NCI-H2171 (cell line): ENCODE results near the gene ANK3.

Experiments used
- DNase-seq: peaks from one replicate; lab custom pipeline; 2025; lab: John Stamatoyannopoulos, UW

The ANK3 gene

DNA sequence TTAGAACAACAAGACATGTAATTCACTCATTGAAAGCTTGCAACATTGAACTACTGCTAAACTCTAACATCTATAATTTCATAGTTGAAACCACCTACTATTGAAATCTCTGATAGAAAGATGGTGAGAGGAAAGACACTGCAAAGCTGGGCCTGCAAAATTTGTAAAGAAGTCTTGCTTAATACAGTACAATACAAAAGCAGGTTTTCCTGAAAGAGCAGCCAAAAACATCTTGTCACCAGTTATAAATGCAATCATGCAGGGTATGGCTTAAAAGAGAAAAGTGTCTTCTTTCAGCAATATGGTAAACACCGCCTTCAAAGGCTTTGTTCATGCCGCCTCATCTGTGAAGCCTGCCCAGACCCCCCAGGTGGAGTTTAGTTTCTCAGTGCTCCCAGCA, 109.2 kb downstream of the ANK3 start:
- no peak for DNase-seq

DNA sequence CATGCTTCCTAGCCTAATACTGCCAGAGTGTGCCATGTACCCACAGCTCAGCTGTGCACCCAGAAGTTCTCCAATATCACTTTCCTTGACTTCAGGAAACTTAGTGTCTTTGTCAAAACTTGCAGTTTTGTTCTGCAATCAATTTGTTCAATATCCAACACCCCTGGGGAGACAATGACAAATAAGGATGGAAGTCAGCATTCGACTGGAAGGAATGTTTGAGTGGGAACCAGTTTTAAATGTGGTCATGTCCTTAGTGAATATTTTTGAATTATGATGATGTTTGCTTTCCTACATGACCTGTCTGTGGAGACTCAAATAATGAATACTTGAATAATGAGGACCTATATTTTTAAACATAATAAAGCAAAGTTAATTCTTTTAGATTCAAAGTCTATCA, 112.0 kb downstream of the ANK3 start:
- DNase-seq: no peak

- no peak for DNase-seq
Measured at GRCh38 chr10:60276232-60276631, 113.4 kb downstream of the ANK3 start.

DNA sequence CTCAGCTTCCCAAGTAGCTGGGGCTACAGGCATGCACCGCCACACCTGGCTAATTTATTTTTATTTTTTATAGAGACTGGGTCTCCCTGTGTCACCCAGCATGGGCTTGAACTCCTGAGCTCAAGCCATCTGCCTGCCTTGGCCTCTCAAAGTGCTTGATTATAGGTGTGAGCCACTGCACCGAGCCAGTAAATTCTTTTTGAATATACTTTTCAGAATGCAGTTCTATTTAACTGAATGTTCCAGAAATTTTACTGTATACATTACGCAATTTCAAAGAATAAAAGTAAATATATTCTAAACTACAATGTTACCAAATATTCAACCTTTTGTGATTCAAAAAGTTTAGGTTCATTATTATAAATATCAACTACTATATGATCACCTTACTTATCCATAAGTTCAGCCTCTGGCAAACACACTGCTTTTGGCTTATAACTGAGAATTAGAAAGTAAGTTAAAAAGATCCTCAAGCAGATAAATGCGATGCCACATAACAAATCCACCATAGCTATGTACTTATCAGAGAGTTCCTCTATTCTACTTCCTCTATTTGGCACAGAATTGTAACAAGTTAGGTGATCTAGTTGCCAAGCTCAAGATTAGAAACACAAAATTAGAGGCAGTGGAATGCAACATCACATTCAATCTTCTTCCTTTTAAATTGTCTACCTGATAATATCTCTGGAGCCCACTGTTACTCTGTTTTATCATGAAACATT, 118.2 kb downstream of the ANK3 start:
- DNase-seq: no peak

GRCh38 chr10:60270426-60270825, 119.2 kb downstream of the ANK3 start:
- no peak for DNase-seq

- no peak for DNase-seq
Measured at GRCh38 chr10:60267802-60268201, 121.9 kb downstream of the ANK3 start.

GRCh38 chr10:60266513-60266912, 123.2 kb downstream of the ANK3 start:
- no peak for DNase-seq

DNA sequence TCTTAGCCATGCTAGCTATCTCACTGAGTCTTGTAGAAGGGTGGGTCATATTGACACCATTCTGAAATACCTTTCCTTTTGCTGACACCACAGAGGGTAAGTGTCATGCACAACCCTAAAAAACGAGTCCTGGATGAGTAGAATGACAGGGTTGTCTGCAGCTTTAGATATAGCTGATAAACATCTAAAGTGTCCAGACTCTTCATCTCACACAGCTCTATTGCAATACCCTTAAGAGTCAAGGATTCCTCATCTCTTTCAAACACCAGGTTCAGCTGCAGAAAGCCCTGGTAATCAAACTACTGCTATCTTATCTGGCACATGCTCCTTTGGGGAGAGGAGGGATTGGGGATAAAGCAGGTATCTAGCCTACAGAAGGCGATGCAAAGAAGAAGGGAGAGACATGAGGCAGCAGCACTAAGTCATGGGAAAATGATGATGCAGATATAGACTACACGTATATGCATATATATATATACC, 127.0 kb downstream of the ANK3 start:
- DNase-seq: no peak

GRCh38 chr10:60260321-60260720, 129.4 kb downstream of the ANK3 start:
- DNase-seq: no peak

GRCh38 chr10:60258429-60258797, 131.3 kb downstream of the ANK3 start:
- DNase-seq: no peak

GRCh38 chr10:60257767-60258428, 131.8 kb downstream of the ANK3 start:
- no peak for DNase-seq

DNA sequence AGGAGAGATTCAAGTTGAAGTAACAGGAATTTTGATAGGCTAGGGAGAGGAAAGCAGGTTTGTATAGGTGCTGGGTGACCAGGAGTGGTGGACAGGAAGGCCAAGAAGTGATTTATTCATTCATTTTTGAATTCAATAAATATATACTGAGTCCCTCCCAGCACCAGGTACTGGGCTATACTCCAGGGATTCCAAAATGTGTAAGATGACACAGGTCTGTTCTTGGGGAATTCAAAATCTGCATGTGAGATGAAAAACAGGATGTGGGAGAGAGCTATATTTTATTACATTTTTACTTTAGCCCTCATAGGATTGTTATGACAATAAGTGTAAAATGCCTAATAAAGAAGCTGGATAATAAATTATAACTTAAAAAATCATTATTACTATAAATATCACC, 134.9 kb downstream of the ANK3 start:
- no peak for DNase-seq

GRCh38 chr10:60253484-60253883, 136.2 kb downstream of the ANK3 start:
- no peak for DNase-seq

GRCh38 chr10:60252688-60253087, 137.0 kb downstream of the ANK3 start:
- no peak for DNase-seq

GRCh38 chr10:60246382-60246781, 143.3 kb downstream of the ANK3 start:
- DNase-seq: no peak

DNA sequence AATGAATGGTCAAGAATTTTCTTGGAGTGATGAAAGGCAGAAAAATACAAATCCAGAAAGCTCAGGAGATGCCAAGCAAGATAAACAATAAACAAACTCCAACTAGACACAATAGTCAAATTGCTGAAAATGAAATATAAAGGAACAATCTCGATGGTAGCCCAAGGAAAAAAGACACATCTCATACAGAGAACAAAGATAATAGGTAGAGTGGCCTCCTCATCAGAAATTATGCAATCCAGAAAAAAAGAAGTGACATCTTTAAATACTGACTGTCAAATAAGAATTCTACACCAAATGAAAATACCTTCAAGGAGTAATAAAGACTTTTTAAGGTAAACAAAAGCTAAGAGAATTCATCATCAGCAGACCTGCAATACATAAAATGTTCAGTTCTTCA, 150.4 kb downstream of the ANK3 start:
- no peak for DNase-seq

DNA sequence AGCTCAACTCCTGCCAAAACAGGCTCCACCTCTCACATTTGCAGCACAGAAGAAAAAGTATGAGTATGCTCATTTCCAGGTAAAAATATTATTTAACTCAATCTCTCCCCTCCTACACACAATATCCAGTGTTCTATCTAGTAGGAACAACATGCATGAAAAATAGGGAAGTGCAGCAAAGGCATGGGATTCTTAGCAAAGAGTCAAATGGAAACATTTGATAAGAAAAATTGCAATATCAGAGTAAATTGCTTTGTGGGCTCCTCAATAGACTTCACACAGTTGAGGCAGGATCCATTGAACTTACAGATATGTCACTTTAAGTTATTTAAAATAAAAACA, 150.9 kb downstream of the ANK3 start:
- no peak for DNase-seq

DNA sequence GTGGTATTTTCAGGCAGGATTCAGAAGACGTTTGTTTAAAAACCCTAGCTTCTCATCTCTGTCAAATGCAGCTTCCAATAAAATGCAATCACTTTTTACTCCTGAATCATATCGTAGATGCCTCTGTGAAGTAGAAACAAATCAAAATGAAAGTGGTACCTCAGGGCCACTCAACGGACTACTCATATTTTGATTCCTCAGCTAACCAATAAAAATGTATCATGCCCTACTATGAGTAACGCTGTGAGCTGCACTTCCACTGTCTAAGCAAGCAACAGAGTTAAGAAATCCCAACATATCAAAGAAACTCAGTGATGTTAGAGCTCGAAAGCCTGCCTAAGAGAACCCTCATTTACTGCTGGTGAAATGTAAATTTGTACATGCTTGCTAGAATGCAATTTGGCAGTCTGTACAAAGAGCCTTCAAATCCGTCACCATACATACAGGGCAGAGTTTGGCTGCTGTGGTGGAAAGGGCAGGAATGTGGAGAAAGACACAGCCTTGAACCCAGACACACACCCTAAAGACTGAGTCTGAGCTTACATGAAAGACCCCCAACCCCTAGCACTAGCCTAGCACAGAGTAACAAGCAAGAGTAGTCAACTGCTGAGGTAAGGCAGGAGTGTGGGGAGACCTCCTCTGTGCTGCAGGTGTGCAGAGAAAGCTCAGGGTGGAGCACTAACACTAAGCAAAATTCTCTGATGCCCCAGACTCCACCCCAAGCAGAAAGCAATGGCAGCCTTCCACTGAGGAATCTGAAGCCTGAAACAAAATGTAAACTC, 151.5 kb downstream of the ANK3 start:
- no peak for DNase-seq

DNA sequence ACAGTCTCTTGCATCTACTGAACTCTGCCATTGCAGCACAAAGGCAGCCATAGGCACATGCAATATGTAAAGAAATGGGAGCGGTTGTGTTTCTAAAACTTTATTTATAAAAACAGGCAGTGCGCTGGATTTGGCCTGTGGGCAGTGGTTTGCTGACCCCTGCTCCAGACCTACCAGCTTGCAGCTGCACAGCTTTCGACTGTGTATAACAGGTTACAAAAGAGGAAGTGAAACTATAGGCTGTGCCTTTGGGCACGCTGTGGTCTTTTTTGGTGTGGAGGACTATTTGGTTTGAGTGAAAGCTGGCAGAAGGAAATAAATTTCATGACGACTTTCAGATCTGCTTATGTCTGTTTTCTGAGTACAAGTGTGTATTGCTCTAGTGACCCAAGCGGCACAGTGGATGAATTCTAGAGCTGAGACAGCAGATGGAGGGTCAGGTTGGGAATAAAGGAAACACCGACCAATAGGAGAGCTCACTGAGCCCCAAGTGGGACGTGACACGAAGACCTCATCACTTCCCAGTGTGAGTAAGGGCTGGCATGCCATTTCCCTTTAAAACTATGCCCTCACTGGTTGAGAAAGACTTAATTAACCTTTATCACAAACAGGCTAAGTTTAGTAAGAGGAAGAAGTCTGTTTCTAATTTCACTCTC, 152.7 kb downstream of the ANK3 start:
- DNase-seq: no peak

- DNase-seq: no peak
Measured at GRCh38 chr10:60235001-60235400, 154.7 kb downstream of the ANK3 start.

GRCh38 chr10:60234551-60234950, 155.1 kb downstream of the ANK3 start:
- no peak for DNase-seq

DNA sequence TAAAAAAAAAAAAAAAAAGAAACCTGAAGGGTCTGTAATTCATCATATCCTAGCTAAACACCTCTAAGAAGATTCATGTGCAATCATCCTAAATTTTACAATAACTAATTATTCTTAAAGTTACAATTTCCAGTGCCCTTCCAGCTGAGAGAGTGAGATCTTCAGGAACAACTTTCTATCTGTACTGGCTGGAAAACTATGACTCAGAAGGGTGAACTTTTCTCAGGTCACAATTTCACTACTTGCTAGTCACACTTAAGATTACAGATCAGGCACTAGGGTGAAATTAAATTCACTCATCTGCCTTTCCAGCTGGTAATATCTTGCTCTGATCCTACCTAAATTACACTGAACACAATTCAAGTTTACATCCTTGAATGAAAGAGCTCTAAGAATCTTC, 158.8 kb downstream of the ANK3 start:
- no peak for DNase-seq
